WTC11 (cell line): ENCODE measurements around the gene FBLN7. TPM values are rescaled to one million over a fixed set of nuclear protein-coding genes. Genes with fewer than 3 reads are reported as not detected.

Source experiments
- ATAC-seq: fragments of 200-7000 bp; cut with Tn5 transposase; 2 replicates; pipeline ENCODE4 v1.10.0; 2021; ENCODE audit warnings: mild to moderate bottlenecking, moderate library complexity
- CTCF ChIA-PET: fragments of 300-600 bp; sonication (Branson Sonifier 250); formaldehyde crosslinking; loops from one replicate; lab custom pipeline; 2021; ENCODE audit warnings: antibody characterized with exemption; lab: Charles Lee
- POLR2A ChIA-PET: fragments of 350-600 bp; sonication (Branson Sonifier 250); formaldehyde crosslinking; loops from one replicate; lab custom pipeline; 2021; ENCODE audit warnings: antibody characterized with exemption; lab: Charles Lee
- DNase-seq: peaks from one replicate; pipeline ENCODE4 v3.0.0; 2021; ENCODE audit warnings: low spot score
- H3K27ac Mint-ChIP-seq: 2 replicates; pipeline ENCODE4 v1.8.0; 2021; ENCODE audit warnings: mixed read lengths
- H3K27me3 Mint-ChIP-seq: 2 replicates; pipeline ENCODE4 v1.8.0; 2021; ENCODE audit warnings: low read depth, mild to moderate bottlenecking, moderate library complexity, mixed read lengths
- H3K36me3 Mint-ChIP-seq: 2 replicates; pipeline ENCODE4 v1.8.0; 2021; ENCODE audit warnings: mixed read lengths
- H3K4me1 Mint-ChIP-seq: 2 replicates; pipeline ENCODE4 v1.8.0; 2022; ENCODE audit warnings: mixed read lengths
- H3K4me3 Mint-ChIP-seq: 2 replicates; pipeline ENCODE4 v1.8.0; 2021; ENCODE audit warnings: mild to moderate bottlenecking, moderate library complexity, mixed read lengths
- H3K9me3 Mint-ChIP-seq: 2 replicates; pipeline ENCODE4 v1.8.0; 2021; ENCODE audit warnings: mixed read lengths
- CREB1 ChIP-seq: sonication (generic); formaldehyde crosslinking; IDR thresholded peaks from 2 replicates; pipeline ENCODE4 v1.8.0; 2023; ENCODE audit warnings: mild to moderate bottlenecking, missing genetic modification reagents
- ELF4 ChIP-seq: sonication (generic); formaldehyde crosslinking; IDR thresholded peaks from 2 replicates; pipeline ENCODE4 v1.8.1; 2022; ENCODE audit warnings: low read depth, mild to moderate bottlenecking, moderate library complexity, missing genetic modification reagents
- JUN ChIP-seq: sonication (generic); formaldehyde crosslinking; IDR thresholded peaks from 2 replicates; pipeline ENCODE4 v1.8.0; 2023; ENCODE audit warnings: mild to moderate bottlenecking, missing genetic modification reagents
- MXD4 ChIP-seq: fragments of 250-450 bp; sonication (Bioruptor Pico); IDR thresholded peaks from 2 replicates; pipeline ENCODE4 v1.8.0; 2021; ENCODE audit warnings: mild to moderate bottlenecking, moderate library complexity, borderline replicate concordance
- SMAD4 ChIP-seq: sonication (generic); formaldehyde crosslinking; IDR thresholded peaks from 2 replicates; pipeline ENCODE4 v1.8.0; 2022; ENCODE audit warnings: mild to moderate bottlenecking, missing genetic modification reagents
- ZNF281 ChIP-seq: sonication (generic); formaldehyde crosslinking; IDR thresholded peaks from 2 replicates; pipeline ENCODE4 v1.8.0; 2023; ENCODE audit warnings: mild to moderate bottlenecking, missing genetic modification reagents
- ZNF317 ChIP-seq: sonication (generic); formaldehyde crosslinking; IDR thresholded peaks from 2 replicates; pipeline ENCODE4 v1.8.1; 2023; ENCODE audit warnings: low read depth, mild to moderate bottlenecking, moderate library complexity, missing genetic modification reagents, borderline replicate concordance
- total RNA-seq: library from RNA; stranded (reverse); gene quantifications from 3 replicates; pipeline ENCODE4 v1.2.3, GENCODE V29; 2021
- TF ChIP-seq, protein P1 (sequence below): sonication (generic); formaldehyde crosslinking; IDR thresholded peaks from 2 replicates; pipeline ENCODE4 v1.8.1; 2022; ENCODE audit warnings: missing genetic modification reagents, borderline replicate concordance
- TF ChIP-seq, protein P2 (sequence below): sonication (generic); formaldehyde crosslinking; IDR thresholded peaks from 2 replicates; pipeline ENCODE4 v1.8.1; 2023; ENCODE audit warnings: mild to moderate bottlenecking, missing genetic modification reagents, borderline replicate concordance
- TF ChIP-seq, protein P3 (sequence below): sonication (generic); formaldehyde crosslinking; IDR thresholded peaks from 2 replicates; pipeline ENCODE4 v1.8.0; 2022; ENCODE audit warnings: mild to moderate bottlenecking, missing genetic modification reagents
- TF ChIP-seq, protein P4 (sequence below): sonication (generic); formaldehyde crosslinking; IDR thresholded peaks from 2 replicates; pipeline ENCODE4 v1.8.1; 2022; ENCODE audit warnings: mild to moderate bottlenecking, missing genetic modification reagents, moderate library complexity, borderline replicate concordance
- TF ChIP-seq, protein P5 (sequence below): fragments of 250-450 bp; sonication (Bioruptor Pico); IDR thresholded peaks from 2 replicates; pipeline ENCODE4 v1.9.0; 2021; ENCODE audit warnings: mild to moderate bottlenecking

FBLN7 gene
- total RNA-seq, 1 experiment from 2014 or later = 0.55 TPM

GRCh38 chr2:112189001-112189556, 50.9 kb downstream of the FBLN7 start (continued):
- TF ChIP-seq SMAD4 (no peak), ELF4 (CRISPR knock-in tag) (no peak), CREB1 (no peak), JUN (CRISPR knock-in tag) (no peak)
- TF ChIP-seq, protein P1, sequence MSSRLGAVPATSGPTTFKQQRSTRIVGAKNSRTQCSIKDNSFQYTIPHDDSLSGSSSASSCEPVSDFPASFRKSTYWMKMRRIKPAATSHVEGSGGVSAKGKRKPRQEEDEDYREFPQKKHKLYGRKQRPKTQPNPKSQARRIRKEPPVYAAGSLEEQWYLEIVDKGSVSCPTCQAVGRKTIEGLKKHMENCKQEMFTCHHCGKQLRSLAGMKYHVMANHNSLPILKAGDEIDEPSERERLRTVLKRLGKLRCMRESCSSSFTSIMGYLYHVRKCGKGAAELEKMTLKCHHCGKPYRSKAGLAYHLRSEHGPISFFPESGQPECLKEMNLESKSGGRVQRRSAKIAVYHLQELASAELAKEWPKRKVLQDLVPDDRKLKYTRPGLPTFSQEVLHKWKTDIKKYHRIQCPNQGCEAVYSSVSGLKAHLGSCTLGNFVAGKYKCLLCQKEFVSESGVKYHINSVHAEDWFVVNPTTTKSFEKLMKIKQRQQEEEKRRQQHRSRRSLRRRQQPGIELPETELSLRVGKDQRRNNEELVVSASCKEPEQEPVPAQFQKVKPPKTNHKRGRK (CRISPR knock-in tag) = no peak
- TF ChIP-seq, protein P2, sequence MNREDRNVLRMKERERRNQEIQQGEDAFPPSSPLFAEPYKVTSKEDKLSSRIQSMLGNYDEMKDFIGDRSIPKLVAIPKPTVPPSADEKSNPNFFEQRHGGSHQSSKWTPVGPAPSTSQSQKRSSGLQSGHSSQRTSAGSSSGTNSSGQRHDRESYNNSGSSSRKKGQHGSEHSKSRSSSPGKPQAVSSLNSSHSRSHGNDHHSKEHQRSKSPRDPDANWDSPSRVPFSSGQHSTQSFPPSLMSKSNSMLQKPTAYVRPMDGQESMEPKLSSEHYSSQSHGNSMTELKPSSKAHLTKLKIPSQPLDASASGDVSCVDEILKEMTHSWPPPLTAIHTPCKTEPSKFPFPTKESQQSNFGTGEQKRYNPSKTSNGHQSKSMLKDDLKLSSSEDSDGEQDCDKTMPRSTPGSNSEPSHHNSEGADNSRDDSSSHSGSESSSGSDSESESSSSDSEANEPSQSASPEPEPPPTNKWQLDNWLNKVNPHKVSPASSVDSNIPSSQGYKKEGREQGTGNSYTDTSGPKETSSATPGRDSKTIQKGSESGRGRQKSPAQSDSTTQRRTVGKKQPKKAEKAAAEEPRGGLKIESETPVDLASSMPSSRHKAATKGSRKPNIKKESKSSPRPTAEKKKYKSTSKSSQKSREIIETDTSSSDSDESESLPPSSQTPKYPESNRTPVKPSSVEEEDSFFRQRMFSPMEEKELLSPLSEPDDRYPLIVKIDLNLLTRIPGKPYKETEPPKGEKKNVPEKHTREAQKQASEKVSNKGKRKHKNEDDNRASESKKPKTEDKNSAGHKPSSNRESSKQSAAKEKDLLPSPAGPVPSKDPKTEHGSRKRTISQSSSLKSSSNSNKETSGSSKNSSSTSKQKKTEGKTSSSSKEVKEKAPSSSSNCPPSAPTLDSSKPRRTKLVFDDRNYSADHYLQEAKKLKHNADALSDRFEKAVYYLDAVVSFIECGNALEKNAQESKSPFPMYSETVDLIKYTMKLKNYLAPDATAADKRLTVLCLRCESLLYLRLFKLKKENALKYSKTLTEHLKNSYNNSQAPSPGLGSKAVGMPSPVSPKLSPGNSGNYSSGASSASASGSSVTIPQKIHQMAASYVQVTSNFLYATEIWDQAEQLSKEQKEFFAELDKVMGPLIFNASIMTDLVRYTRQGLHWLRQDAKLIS (CRISPR knock-in tag) = no peak
- TF ChIP-seq, protein P3, sequence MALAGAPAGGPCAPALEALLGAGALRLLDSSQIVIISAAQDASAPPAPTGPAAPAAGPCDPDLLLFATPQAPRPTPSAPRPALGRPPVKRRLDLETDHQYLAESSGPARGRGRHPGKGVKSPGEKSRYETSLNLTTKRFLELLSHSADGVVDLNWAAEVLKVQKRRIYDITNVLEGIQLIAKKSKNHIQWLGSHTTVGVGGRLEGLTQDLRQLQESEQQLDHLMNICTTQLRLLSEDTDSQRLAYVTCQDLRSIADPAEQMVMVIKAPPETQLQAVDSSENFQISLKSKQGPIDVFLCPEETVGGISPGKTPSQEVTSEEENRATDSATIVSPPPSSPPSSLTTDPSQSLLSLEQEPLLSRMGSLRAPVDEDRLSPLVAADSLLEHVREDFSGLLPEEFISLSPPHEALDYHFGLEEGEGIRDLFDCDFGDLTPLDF (CRISPR knock-in tag) = no peak
- TF ChIP-seq, protein P4, sequence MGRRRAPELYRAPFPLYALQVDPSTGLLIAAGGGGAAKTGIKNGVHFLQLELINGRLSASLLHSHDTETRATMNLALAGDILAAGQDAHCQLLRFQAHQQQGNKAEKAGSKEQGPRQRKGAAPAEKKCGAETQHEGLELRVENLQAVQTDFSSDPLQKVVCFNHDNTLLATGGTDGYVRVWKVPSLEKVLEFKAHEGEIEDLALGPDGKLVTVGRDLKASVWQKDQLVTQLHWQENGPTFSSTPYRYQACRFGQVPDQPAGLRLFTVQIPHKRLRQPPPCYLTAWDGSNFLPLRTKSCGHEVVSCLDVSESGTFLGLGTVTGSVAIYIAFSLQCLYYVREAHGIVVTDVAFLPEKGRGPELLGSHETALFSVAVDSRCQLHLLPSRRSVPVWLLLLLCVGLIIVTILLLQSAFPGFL (CRISPR knock-in tag) = no peak

DNA sequence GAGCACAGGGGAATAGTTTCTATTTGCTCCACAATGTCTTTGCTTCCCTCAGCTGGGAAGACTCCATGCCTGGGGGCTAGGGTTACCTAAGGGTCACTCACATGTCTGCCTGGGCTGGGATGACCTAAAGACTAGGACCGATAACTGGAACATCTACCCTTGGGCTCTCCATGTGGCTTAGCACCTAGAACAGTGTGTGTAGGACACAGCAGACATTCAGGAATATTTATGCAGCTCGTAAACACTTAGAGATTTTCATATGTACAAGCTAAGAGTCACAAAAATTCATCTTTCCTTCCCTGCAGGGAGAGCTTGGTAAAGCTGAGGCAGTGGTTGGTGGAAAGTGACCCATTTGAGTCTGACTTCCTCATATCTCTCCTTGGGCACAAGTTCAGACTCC, 55.8 kb downstream of the FBLN7 start:
- Mint-ChIP-seq H3K27me3 (no peaks in the 10 kb centered on the region), H3K9me3 (no peaks in the 10 kb centered on the region), H3K4me3 (no peak overlapping the region), H3K4me1 (no peaks in the 10 kb centered on the region), H3K27ac (no peak overlapping the region), H3K36me3 (no peaks in the 10 kb centered on the region)
- ChIA-PET CTCF (no interaction called here), POLR2A (interaction anchor here (1.2 kb wide), 1 partner anchor 384 kb away, joined by 9 read pairs; no protein-coding TSS in a partner anchor)
- no peak for ATAC-seq
- TF ChIP-seq, protein P1 (CRISPR knock-in tag) = no peak
- TF ChIP-seq MXD4 (CRISPR knock-in tag) (no peak), ZNF281 (CRISPR knock-in tag) (no peak), ZNF317 (CRISPR knock-in tag) (no peak)
- TF ChIP-seq, protein P5, sequence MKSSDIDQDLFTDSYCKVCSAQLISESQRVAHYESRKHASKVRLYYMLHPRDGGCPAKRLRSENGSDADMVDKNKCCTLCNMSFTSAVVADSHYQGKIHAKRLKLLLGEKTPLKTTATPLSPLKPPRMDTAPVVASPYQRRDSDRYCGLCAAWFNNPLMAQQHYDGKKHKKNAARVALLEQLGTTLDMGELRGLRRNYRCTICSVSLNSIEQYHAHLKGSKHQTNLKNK (CRISPR knock-in tag) = no peak
- no peak for DNase-seq
